Posterior vena cava (tissue), 2 donors: Measurements from ENCODE around the gene CST4. TPM values are rescaled to one million over a fixed set of nuclear protein-coding genes. Genes with fewer than 3 reads are reported as not detected.
"Not testable (repeated sequence)": the region's sequence is repeated elsewhere in the genome, so short reads cannot be mapped to it uniquely, and the experiment has no call there.

ENCODE experiments used
- DNase-seq: peaks from one replicate; pipeline ENCODE4 v3.0.0-alpha.2; 2020; ENCODE audit warnings: low spot score
- intact Hi-C, 2 donors: fragments of 100-400 bp; cut with DNase I; formaldehyde crosslinking; loops; one replicate each; pipeline versions ENCODE4 v1.14.1 to v1.14.2; 2022 to 2023
- total RNA-seq, 2 donors: library from RNA; stranded (reverse); fragmentation: NEBNext Ultra II Directional; extraction: Animal tissue kit (Norgen Biotek cat#: 25700); gene quantifications; one replicate each; pipeline ENCODE4 v1.2.1, GENCODE V29; 2021
- donor health status: DM: yes; HTN: yes; CAD: no.
- donor health status: DM: yes; HTN: yes; CAD: no.

The CST4 gene
- total RNA-seq, 2 donors from 2014 or later: not detected

DNA sequence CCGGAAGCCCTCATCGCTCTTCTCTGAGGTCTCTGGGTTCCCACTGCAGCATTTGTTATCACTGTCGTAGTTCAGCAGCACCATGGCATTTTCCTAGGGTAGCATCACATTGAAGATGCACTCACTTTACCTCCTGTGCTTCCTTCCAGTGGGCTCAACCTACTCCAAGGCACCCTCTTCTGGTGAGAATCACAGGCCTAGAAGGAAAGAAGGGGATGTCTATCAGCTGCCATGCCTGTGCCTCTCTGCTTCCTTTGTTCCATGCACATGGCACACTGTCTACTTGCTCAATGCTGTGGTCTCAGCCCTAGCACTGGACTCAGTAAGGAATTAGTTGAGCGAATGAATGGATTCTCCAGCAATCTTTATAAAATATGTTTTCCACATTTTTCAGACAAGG is 22.6 kb downstream of the CST4 start:
- DNase-seq: no peak
- intact Hi-C loops: no loop called here

DNA sequence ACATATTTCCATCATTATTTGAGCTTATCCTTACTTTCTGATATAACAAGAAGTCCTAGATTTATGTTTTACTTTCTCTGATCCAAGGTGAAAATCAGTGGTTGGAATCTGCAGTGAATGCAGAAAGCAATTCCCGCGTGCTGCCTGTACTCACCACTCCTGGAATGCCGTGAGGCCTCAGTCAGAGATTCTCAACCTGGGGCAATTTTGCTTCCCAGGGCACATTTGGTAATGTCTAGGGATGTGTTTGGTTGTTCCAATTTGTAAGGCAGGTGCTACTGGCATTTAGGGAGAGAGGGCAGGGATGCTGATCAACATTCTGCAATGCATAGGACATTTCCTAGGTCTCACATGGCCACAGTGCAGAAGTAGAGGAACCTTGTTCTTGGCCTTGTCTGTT is 23.9 kb downstream of the CST4 start:
- intact Hi-C loops: no loop called here
- DNase-seq: no peak

DNA sequence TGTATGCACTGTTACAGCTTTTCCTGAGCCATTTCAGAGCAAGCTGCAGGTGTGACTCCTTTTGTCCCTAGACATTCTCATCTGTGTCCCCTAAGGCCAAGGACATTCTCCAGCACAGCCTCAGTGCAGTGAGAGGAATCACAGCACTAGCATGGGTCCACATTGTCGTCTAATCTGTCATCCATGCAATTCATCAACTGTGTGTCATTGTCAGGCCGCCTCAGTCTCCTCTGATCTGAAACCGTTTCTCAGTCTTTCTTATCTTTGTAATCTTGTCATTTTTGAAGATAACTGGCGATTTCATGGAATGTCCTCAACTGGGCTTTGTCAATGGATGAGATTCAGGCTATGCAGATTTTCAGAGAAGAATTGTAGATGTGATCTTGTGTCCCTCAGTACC is 24.8 kb downstream of the CST4 start:
- DNase-seq, intact Hi-C loops: not testable (repeated sequence)

DNA sequence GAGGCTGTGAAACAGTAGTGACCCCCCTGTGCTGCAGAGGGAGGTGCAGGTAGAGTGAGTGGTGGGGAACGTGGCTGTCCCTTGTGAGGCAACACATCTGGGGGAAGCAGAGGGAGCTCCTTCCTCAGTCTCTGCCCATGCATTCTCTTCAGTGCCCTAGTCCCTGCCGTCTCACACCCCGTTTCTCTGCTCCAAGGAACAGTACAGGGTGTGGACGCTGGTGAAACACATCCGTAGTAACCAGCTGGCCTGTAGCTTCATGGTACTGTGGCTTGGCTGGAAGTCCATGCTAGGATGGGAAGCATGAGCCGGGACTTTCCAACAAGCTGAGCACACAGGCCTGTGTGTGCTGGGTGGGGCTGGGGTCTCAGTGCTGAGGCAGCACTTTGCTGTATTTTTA is 25.7 kb downstream of the CST4 start:
- intact Hi-C loops: no loop called here
- no peak for DNase-seq

DNA sequence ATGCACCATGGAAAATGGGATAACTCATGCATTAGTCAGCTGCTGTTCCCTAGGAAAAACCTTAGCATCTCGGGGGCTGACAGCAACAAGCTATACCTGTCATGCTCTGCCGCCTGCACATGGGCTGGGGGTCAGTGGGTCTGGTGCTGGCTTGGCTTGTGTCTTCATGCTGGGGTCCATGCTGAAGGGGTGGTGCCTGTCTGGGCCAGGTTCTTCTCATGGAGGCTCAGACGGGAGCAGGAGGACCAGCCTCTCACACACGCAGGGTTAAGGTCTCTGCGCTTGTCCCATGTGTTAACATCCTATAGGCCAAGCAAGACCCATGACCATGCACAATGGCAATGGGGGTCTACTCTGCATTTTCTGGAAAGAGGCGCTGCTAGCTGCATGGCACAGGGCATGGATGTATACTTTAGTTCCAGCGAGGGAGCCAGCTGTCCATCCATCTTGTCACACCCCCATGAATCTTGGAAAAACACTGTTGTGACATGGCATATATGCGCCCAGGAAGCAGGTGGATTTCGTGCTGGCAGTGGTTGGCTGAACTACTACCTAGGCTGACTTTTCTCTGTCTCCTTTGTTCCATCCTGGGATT is 26.5 kb downstream of the CST4 start:
- intact Hi-C loops: no loop called here
- no peak for DNase-seq

DNA sequence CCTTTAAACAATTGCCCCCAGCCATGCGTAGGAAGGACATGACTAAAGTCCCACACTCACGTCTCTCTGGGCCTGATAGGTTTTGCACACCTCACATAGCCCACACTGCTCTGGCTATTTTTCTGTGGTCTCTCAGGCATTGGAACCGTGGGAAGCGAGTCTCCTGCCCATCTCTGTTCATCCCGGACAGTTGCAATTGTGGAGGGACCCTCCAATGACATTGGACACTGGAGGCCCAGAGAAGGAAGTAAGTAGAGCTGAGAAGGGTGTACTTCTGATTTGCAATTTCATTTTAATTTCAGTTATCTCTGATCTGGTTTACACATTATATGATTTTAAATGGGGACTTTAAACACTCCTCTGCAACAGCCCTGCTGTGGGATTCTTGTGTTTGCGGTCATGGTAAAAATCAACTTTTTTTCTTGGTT is 27.8 kb downstream of the CST4 start:
- intact Hi-C loops: no loop called here
- no peak for DNase-seq

DNA sequence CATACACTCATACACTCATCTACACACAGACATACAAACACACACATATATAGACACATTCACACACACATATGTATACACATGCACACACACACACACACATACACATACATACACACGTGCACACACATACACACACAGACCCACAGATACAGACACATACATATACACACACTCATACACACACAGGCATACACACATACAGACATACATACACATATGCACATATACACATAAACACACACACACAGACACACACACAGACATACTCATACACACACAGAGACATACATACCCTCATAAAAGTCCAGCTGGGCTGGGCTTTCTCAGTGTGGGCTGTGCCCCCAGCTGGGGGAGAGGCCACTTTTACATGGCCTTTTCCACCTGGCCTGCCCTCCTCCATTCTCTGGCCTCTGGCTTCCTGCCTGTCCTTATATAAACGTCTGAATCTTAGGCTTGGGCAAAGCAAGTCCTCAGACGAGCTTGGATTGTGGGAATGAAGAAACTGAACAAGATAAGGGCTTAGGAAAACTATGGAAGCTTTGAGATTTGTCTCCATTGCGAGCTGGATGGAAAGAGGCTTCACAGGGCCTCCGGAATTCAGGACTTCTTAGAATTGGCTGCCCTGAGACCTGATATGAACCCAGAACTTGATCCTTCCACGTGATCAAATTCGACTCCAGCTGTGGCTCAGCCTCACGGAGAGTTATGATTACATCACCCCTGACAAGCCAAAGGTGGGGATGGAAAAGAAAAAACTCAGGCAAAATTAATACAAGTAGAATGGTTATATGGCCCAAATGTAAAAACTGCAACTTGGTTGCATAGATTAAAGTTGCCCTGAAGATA is 28.6 kb downstream of the CST4 start:
- no peak for DNase-seq
- intact Hi-C loops: no loop called here

DNA sequence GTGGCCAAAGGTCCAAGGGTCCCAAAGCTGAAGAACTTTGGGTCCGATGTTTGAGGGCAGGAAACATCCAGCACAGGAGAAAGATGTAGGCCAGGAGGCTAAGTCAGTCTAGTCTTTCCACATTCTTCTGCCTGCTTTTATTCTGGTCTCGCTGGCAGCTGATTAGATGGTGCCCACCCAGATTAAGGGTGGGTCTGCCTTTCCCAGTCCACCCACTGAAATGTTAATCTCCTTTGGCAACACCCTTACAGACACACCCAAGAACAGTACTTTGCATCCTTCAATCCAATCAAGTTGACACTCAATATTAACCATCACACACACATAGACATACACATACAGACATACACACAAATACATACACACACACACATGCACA is 29.2 kb downstream of the CST4 start:
- intact Hi-C loops, DNase-seq: not testable (repeated sequence)

DNA sequence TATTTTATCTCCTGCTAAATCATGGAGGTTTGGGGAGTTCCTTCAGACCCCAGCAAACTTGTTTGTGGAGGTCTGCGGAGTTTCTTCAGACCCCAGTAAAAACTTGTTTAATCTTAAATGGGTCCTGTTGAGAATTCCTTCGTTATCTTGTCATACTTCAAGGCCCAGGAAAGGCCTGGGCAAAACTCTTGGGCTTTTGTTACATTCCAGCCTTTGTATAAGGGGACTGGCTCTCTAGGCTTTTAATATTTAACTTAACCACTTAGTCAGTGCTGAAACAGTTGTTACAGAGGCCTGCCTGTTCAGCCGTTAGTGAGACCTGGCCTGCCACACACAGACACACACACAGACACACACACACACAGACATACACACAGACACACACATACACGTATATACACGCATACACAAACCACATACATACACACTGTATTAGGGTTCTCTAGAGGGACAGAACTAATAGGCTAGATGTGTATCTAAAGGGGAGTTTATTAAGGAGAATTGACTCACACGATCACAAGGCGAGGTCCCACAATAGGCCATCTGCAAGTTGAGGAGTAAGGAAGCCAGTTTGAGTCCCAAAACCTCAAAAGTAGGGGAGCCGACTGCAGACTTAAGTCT is 29.7 kb downstream of the CST4 start:
- DNase-seq: no peak
- intact Hi-C loops: no loop called here

DNA sequence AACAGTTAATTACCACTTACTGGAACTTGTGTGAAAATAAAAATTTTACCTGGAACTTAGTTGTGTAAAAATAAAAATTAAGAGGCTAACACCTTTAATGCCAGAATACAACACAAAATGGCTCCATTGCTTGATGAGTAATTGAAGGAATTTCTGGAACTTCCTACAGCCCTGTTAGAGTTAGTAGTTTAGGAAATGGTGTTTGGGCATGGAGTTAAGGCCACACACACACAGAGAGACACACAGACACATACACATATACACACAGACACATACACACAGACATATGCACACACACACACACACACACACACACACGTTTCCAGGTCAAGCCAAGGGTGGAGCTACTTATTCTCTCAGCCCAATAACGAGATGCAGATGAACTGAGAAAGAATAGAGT is 30.5 kb downstream of the CST4 start:
- no peak for DNase-seq
- intact Hi-C loops: no loop called here

DNA sequence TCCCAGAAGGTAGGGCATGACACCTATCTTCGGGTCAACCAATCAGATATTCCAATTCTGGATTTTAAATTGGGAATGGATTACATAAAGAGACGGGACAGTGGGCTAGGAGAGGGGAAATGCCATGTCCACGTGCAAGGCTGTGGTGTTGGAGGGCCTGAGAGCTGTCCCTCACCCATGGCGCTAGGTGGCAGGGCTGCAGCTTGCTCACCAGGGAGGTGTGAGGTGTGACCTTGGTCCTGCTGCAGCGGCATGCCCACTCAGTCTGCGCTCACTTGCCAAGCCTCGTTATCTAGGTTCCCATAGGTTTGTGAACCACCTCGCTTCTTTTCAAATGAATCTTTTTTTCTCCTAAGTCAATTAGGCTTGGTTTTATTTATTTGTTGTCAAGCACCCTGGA is 31.6 kb downstream of the CST4 start:
- intact Hi-C loops: no loop called here
- DNase-seq: no peak

DNA sequence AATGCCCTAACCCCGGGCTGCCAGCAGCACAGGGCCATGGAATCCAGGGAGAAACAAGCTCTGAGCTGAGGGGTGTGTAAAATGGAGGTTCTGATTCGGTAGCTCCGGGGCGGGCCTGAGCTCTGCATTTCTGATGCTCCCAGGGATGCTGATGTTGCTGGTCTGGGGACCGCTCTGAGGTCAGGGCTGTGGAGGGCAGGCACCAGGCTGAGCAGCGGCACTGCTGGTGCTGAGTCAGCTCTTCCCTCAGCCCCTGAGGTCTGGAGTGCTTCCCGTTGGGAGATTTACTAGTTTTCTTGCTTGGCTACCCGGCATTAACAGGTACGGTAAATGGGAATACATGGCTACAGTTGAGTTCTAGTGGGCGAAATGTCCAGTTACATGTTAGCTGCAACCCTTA is 32.5 kb downstream of the CST4 start:
- intact Hi-C loops: no loop called here
- no peak for DNase-seq

DNA sequence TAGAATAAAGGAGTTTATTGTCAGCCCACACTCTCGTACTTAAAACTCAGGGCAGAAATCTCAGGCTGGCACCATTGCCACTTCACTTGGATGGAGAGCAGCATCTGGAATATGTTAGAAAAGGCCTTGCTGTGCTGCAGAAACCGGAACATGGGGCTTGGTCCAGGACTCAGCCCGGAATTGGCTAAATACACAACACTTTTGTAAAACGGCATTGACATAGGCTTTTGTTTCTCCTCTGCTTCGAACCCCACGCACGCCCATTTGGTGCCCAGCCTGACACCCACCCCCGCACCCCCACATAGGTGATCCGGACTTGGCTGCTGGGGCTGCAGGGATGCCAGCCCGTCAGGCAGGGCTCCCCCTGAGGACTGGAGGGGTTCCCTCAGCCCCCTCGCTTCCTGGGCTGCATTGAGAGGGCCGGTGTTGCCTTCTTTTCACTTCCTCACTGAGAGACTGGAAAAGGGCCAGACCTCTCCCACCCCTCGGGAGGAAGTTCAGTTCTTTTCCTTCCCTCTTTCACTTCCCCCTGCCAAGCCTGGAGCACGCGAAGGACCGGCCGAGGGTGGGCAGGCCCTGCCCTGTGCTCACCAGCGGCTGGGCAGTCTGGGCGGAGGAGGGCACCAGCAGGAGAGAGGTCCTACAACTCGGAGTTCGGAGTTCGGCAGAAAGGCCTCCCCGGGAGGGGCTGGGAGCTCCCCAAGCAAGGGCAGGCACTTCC is 33.2 kb downstream of the CST4 start:
- intact Hi-C loops: loop anchor here in 1 of 2 donors (2.0 kb wide), 1 partner anchor 311 kb away; no protein-coding TSS in a partner anchor
- peak; percentile 91 for DNase-seq

DNA sequence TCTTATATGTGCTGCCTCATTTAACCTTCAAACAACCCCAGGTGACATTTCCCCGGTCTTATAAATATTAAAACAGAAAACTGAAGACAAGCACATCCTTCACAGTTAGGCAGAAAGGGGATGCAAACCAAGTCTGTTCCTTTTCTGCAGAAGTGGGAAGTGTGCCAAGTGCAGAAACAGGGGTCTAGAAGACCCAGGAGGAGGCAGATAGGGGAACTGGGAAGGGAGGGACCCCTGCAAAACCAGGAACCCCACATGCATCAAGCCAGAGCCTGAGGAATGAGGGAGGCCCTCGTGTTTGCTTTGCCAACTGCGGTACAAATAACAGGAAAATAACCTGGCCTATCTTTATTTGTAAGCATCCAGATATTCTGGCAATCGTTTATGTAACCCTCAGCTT is 34.1 kb downstream of the CST4 start:
- no peak for DNase-seq
- intact Hi-C loops: loop anchor here in 1 of 2 donors (2.0 kb wide), 1 partner anchor 312 kb away; no protein-coding TSS in a partner anchor

DNA sequence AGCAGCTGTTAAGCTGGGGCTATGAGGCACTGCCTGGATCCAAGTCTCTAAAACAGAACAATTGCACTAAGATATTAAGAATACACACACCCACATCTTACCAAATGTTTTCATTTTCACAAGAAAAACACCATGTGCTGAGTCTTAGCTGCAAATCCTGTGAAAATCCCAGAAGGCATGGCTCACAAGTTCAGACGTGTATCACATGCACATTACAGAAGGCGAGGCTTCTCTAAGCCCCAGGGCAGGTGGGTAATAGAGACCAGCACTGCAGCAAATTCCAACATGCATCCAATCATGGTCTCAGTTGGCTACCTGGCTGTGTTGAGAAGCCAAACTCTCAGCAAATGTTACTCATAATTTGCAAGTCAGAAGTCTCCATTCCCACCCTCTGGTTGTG is 34.8 kb downstream of the CST4 start:
- intact Hi-C loops: loop anchor here in 1 of 2 donors (2.0 kb wide), 1 partner anchor 313 kb away; no protein-coding TSS in a partner anchor
- DNase-seq: no peak

DNA sequence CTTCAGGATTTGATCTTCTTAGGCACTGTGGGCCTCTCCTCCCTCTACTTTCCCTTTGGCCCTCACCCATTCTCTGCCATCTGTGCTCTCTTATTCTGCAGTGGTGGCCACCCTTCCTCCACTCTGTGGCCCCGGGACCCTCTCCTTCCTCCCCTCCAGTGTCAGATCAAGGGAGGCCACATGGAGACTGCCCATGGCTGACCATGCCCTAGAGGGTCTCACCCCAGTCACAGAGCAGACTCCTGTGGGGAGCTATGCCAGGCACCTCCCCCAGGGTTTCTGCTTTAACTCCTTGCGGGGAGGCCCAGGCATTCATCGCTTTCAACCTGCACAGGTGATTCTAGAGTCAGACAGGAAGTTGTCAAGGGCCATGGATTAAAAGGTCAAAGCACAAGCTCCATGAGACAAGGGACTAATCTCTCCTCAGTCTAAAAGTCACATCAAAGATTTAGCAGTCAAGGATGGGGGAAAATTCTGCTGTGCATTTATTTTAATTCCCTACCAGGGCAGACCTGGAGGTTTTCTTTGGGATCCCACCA is 35.4 kb downstream of the CST4 start:
- no peak for DNase-seq
- intact Hi-C loops: no loop called here

DNA sequence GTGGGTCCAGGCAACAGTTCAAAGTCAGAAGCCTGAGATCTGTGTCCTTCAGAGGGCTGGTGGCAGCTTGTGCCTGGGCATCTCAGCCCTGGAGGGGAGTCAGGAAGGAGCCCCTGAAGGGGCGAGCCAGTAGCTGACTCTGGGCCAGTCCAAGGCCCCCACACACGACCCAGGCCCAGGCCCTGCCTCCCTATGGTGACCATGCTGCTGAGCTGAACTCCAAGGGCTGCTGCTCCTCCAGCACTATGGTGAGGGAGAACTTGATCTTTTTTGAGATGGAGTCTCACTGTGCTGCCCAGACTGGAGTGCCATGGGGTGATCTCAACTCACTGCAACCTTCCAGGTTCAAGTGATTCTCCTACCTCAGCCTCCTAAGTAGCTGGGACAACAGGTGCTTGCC is 35.9 kb downstream of the CST4 start:
- intact Hi-C loops: no loop called here
- no peak for DNase-seq

DNA sequence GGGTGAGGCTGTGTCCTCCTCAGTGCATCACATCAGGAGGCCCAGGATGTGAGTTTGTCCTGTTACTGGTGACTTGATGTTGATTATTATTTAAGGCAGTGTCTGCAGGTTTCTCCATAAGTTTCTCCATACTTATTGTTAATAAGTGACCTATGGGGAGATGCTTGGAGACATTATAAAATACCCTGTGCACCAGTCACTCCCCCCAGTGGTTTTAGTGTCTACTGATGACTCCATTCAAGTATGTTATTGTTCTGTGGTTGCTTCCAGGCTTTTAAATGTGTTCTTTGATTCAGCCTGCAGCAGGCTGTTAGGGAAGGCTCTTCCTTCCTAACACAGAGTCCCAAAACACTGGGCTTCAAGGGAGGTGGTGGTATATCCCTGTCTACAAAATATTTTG is 36.5 kb downstream of the CST4 start:
- DNase-seq: no peak
- intact Hi-C loops: no loop called here

DNA sequence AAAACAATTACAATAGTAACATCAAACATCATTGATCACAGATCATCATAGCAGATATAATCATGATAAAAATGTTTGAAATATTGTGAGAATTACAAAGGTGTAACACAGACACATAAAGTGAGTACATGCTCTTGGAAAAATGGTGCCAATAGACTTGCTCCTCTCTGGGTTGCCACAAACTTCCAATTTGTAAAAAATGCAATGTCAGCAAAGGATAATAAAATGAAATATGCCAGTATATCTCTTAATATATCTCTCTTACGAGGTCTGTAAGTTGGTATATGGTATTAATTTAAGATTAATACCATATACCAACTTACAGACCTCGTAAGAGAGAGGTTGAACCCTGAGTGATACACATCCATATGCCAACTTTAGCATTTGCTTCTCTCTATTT is 37.7 kb downstream of the CST4 start:
- DNase-seq: no peak
- intact Hi-C loops: no loop called here
